Stimulated activated CD8-positive, alpha-beta memory T cell treated with anti-CD3 and anti-CD28 coated beads, Interleukin-12 subunit alpha, Interleukin-12 subunit beta, amount 100 ng/mL, for 1 hour (primary cell): ENCODE data around the gene CSMD2.
"Not testable (repeated sequence)": the region's sequence is repeated elsewhere in the genome, so short reads cannot be mapped to it uniquely, and the experiment has no call there.

Source experiments
- DNase-seq: peaks from one replicate; pipeline ENCODE4 v3.0.0-alpha.2; 2020; ENCODE audit warnings: low read depth

Gene CSMD2

DNA sequence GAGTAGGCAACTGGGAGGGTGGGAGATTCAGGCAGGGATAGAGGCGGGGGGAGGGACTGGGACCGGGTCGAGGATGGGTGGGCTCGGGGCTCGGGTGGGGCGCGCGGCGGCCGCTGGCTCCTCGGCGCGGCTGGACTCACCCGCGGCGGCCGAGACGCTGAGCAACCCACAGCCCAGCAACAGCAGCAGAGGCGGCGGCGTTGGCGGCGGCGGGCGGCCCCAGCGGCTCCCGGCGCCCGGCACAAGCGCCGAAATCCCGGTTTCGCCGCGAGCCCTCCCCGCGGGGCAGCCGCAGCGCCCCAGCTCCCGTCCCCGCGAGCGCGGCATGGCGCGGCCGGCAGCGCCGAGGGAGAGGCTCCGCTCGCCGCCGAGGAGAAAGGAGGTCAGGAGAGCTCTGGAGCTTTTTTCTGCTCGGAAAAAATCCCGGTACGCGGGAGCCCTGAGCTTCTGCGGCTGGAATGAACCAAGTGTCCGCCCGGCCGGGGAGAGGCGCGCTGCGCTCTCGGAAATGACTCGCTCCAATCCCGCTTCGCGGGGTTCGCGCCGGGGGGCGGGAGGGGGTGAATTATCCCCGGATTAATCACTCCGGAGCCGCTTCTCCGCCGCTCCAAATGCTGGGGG lies at the start of gene CSMD2:
Gene CSMD2, minus strand, starts transcription at position 460 of the 621 bp plus-strand sequence. Its CDS starts 133 bp downstream, at position 327.
- no peak for DNase-seq

DNA sequence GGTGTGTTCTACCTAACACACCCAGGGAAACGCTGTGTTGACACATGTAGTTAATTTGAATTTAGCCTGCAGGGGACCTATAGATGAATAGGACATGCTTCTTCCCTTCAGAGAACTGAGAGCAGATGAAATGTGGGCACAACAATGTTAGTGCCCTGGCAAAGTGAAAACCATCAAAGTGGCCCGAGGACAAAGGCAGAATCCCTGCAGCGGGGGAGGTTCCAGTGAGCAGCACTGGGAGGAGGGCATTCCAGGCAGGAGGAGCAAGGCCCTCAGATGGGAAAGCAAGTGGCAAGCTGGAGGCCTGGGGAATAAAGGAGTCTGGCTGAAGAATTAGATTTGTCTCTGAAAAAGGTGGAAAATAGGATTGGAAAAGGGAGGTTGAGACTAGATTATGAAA lies 48.9 kb upstream of the CSMD2 start:
- DNase-seq: no peak

DNA sequence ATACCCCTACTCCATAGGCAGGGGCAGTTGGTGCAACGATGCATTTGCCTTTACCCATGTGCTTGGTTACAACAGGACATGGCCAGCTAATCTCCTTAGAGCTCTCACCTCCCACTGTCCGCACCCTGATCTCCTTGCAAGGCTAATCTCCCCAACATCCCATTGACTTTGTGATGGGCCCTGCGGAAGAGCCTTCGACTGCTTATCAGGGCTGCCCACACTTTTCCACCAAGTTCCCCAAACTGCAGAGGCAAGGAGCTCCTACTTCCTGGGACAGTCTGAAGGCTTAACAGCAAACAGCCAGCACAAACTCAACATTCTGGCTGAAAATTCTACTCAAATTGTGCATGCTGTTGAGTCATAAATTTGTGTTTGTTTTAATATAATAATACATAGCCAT lies 47.6 kb upstream of the CSMD2 start:
- no peak for DNase-seq

DNA sequence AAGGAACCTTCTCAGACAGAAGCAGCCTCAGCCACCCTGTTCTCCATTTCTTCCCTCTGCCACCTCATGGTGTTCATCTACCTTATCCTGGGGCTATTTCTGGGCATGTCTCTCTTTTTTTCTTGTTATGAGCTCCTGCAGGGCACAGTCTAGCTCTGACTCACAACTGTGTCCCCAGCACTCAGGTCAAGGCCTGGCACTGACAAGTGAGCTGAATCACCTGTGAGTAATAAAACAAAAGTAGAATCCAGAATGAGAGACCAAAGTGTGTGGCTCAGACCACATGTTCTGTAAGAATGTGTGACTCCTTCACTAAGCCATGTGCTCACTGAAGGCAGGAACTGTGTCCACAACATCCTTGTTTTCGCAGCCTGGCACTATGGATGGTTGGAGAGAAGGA lies 34.9 kb upstream of the CSMD2 start:
- no peak for DNase-seq

DNA sequence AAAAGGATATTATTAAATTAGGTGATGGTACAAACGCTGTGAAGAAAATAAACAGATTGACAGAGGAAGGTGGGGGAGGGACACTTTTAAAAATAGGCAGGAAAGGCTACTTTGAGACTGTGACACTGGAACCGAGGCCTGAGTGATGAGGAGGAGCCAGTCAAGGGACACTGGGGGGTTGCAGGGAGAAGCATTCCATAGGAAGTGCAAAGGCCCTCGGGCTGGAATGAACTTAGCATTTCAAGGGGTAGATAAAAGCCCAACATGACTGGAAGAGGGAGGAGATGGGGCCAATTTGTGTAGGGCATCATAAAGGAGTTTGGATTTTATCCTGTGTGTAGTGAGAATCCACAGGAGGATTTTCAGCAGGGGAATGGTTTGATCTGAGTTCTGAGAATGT lies 27.6 kb upstream of the CSMD2 start:
- DNase-seq: no peak

DNA sequence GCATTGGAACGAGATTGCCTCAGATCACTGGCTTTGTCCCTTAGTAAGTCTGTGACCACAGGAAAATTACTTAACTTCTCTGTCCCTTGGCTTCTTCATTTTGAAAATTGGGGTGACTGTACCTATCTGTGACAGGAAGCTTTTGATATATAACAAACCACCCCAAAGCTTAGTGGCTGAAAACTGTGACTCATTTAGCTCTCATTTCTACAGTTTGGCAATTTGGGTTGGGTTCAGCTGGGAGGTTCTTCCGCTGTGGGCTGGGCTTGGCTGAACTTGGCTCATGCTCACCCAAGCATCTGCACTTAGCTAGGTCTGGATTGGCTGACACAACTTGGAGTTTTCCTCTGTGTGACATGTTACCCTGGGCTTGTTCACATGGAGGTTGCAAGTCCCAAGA lies 25.7 kb upstream of the CSMD2 start:
- no peak for DNase-seq

DNA sequence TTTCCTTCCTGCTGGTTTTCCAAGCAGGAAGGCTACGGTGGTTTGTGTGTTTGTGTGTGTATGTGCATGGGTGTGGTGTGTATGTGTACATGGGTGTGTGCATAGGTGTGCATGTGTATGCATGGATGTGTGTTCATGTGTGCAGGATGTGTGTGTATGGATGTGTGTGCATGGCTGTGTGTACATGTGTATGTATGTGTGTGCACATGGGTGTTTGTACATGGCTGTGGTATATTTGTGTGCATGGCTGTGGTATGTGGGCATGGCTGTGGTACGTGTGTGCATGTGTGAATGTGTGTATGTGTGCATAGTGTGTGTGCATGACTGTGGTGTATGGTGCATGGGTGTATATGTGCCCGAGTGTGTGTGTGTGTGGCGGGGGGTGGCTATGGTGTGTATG lies 24.0 kb upstream of the CSMD2 start:
- DNase-seq: no peak

DNA sequence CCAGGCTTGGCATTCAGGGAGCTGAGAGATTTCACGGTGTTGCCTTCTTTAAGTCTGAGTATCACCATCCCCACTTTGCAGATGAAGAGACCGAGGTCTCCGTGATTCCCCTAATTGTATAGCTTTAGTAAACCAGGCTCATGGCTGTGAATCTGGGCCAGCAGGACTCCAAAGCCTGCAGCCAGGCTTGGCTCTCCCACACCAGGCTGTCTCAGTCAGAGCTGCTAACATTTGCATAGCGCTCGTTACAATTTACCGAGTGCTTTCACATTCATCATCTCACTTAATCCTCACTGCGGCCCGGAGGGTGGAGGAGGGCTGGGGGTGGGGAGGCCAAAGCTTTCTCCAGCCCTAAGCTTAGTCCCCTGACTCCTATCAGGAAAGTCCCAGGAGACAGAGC lies 23.4 kb upstream of the CSMD2 start:
- DNase-seq: no peak

DNA sequence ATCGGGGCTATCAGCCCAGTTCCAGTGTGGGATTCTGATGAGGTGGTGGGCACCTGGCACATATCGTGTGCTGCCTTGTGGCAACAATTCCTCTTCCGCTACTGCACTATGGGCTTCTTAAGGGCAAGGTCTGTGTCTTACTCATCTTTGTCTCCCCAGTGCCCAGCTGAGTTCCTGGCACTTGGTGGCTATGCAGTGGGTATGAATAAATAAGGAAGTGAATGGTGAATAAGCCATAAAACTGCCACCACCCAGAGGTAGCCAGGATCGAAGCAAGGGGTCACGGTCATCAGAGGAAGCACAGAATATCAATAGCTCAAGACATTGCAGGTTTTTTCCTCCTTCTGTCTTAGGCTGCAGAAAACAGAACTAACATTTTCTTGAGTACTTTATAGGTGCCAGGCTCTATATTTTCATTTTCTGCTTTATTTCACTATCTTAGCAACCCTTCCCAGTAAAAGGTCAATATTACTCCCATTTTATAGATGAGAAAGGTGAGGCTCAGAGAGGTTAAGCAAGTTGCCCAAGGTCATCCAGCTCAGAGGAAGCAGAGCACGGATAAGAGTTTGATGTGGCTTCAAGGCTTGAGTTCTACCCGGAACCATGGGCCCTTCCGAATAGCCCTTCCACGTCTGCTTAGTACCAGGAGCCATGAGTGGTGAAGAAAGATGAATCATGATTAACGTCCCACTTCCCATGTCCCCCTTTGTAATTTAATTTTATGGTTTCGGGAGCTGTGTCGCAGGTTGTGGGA lies 21.9 kb upstream of the CSMD2 start:
- DNase-seq: no peak

DNA sequence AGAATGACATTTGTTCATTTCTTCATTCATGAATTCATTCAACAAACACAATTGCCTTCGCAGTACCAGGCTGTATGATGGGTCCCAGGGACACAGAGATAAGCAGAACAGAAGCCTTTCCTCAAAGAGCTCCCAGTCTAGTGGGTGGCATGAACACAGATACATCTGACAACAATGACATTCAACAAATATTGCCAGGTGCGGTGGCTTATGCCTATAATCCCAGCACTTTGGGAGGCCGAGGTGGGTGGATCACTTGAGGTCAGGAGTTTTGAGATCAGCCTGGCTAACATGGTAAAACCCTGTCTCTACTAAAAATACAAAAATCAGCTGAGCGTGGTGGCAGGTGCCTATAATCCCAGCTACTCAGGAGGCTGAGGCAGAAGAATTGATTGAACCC lies 18.4 kb upstream of the CSMD2 start:
- not testable (repeated sequence) for DNase-seq

DNA sequence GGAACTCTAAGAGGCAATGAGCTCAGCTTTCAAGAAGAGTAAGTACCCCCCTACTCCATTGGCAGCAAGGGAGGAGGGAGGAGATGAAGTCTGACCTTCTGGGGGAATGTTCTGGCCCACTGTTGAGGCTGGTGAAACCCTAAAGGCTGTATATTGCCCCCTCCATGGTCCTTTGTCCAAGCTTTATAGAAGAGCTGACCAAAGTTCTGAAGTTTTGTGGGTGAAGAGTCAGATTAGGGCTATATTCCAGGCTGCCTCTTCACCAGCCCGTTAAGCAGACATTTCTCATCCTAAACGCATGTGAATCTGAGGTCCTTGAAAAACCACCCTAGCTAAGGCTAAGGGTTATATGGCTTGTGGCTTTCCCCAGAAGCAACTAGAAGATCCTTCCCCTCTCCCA lies 13.0 kb upstream of the CSMD2 start:
- no peak for DNase-seq

DNA sequence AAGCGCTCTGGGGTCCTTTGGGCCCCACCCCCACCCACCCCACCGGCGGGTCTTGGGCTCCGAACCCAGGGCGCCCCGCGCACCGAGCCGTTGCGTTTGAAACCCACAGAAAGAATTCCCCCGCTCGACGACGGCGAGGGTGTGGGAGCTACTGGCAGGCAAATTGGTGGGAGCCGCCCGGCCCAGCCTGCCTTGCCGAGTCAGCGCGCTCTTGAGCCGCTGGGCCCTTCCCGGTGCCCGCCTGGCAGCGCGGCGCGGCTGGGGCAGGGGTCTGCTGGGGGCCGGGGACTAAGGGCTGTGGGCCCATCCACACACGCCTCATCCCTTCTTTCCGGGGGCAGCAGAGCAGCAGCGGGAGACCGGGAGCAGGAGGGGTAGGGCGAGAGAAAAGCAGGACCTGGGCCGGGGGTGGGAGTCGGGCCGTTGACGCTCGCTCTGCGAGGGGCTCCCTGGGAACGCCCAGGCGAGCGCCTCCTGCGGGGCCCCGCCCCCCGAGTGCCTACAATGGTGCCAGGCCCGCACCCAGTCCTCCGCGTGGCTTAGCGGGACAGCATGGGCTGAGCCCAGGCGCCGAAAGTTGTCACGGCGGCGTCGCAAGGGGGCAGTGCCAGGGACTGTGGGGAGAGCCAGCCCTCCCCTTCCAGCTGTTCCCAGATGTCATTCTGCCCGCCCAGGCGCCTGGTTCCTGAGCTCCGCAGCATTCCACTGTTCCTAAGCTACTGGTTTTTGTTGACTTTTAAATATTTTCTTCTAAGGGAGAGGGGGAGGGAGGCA lies 12.0 kb upstream of the CSMD2 start, which contains the start of gene C1orf94:
Gene C1orf94, plus strand, starts transcription at position 78 of the 774 bp plus-strand sequence. CDS start 883 bp downstream, outside the sequence.
- DNase-seq: no peak

DNA sequence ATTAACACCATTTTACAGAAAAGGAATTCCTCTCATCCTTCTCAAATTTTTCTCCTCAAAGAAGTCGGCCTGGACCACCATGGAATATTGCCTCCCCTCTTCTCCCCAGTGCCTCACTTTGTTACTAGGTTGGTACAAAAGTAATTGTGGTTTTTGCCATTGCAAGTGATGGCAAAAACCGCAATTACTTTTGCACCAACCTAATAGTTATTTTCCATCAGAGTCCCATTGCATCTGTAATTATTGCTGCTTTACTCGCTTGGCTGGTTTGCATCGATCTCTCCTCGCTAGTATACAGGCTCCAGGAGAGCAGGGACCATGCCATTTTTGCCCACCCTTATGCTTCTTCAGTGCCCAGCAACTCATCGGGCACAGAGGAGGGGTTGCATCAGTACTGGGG lies 10.7 kb upstream of the CSMD2 start:
- DNase-seq: no peak

DNA sequence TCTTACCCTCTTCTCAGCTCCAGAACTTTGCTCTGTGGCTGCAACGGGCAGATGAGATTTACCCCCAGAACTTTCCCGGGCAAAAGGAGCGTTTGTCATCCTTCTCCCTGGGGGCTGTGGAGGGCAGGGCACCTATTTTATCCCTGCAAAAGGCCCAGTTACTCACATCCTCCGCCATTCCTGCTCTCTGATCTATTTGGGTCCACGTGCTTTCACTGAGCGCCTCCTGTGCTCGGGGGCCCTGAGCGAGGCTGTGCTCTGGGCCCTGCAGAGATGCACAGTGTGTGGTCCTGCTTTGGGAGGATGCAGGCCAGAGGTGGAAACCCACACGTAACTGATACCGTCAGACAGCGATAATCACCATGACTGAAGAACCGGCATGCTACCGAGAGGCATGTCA lies 2.4 kb upstream of the CSMD2 start:
- no peak for DNase-seq

DNA sequence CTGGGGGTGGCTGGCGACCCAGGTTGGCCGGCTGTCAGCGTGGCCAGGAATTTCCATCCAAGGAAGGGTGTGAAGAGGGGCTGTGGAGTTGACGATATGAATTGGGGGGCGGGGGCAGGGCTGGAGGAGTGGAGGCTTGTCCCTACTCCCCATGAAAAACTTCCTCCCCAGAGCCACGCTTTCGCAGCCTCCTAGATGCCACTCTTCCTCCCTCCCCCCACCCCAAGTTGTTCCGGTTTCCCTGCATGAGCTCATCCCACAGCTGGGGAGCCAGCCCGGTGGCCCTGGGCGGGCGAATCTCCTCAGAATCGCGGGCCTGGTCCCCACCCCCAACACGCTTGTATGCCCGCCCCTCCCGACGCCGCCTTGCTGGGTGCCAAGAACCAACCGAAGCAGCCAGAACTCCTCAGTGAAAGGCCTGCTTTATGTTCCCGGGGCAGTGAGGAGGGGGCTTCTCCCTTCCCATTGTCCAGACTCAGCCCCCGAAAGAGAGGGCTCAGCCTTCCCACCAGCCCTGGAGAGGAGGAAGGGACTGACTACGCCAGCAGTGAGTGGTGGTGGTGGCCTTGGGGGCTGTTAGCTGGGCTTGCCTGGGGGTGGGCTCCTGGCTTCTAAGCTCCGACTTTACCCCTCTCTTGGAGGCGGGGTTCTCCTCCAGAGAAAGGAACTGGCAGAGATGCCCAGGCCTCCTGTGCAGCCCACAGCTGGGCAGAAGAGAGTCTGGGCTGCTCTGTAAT lies 1.8 kb upstream of the CSMD2 start:
- no peak for DNase-seq

DNA sequence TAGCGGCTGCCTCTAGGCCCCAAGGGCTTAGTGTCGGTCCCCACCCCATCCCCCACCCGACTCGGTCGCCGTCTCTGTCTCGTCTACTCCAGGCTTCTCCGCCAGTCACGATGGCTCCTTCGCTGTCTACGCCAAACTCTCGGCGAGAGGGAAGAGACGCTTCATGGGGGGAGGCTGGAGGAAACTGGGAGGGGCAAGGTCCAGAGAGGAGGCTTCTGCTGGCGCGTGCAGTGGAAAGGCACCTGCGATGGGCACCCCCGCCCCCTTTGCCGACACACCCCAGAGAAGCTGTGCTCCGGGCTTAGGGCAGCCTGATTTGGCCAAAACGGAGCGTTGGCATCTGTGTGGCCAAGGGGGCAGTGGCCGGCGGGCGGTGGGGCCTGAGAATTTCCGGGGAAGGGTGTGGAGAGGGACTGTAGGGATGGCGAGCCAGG lies 1.2 kb upstream of the CSMD2 start:
- DNase-seq: no peak

DNA sequence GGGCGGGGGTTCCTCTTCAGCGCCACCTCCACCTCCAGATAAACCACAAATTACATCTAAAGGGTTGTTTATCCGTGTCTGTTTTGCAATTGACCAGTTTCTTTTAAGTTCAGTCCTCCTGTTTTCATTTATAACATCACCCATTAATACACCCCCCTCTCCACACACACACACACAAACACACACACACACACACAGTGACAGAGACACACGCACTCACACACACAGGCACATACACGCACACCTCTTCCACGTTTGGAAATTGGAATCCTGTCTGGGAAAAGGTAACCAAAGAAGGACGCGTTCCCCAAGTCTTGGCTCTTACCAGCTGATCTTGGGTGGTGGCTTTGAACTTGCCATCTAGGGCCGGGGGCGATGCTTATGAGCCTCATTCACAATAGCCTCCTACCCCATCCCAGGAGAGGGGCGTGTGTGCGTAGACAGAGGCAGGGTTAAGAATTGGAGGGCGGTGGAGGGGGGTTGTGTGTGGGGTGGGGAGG lies 442 bp upstream of the CSMD2 start:
- DNase-seq: no peak

DNA sequence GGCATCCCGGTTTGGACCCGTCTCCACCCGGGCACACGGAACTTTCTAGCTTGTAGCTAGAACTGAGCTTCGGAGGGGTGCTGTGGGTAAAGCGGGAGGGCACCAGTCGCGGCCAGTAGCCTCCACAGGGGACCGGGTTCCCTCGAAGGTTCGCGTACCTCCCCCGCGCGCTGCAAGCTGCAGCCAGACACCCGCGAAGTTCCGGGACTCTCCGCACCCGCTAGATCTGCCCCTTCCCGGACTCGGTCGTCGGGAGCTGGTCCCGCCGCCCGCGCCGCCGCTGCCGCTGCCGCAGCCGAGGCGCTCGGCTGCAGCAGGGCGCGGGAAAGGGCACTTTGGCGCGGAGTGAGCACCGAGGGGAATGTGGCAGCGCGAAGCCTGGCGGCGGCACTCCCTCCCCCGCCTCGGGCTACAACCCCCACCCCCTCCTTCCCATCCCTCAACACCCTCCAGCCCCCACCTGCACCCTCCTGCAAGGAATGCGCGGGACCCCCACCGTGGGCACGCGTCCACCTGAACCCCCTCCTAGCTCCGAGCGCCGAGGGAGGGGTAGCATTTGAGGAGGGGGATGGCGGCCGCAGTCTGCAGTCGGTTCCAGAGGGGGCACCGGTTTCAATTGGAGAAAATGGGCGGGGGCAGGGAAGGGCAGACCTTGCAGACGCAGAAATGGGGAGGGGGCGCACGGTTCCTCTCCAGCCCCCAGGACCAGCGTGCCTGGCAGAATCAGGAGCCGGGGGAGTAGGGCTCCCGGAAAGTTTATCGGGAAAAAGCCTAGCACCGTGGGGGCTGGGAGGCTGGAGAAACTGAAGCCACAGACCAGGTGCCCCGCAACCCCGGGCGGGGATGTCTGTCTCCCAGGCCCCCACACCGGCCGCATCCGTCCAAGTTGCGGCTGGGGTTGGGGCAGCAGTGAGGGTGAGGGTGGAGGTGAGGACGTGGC lies 968 bp downstream of the CSMD2 start:
- DNase-seq: no peak

DNA sequence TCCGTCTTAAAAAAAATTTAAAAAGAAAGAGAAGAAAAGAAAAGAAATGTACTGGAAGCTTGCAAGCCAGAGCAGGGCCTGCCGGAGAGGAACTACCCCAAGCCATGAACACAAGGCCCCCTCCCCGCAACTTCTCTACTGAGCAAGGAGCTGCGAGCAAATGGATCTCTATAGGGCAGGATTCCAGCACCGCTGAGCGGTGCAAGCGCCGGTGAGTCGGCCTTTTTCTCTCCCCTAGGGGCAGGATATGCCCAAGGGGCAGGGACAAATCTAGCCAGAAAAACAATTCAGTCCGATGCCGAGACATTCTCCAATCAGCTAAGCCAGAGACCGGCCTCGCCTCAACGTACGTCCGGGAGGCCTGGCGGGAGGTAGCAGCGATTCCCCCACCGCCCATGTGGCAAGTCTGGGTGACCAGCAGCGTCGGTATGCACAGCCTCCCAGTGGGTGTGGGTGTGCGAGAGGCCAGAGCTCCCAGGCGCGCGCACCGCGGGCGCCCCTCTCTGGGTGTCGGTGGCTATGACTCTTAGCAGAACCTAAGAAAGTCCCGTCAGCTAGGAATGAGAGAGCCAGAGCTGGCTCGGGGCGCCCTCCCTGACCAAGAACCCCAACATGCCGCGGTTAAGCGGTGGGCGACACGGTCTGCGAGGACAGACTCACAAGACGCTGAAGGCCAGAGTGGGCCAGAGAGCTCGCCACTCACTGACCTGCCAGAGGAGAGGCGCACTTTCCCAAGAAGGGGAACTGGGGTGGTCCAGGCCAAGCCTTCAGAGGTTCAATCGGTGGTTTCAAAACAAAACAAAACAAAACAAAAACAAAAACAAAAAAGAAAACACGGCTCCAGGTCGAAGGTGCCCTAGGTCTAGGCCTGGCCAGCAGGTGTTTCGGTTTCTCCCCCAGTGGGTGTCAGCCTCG lies 1.9 kb downstream of the CSMD2 start:
- no peak for DNase-seq

DNA sequence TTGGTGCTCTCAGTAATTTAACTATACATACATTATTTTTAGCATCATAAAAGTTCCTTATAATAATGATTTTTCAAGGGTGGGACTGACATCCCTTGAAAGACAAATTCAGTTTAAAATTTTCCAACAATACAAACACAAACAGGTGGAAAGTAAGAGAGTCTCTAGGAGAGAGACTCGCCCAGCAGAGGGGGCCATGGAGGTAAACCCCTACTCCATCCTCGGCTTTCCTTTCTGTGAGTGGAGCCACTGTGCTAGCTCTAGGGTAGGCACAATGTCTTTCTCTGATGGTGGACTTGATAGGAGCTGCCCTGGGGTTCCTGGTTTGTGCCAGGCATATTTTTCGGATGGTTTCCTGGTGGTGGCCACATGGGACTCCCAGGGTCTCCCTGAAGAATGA lies 8.3 kb downstream of the CSMD2 start:
- no peak for DNase-seq
